H9 (cell line): Measurements from ENCODE around the gene THRB. TPM values are rescaled to one million over a fixed set of nuclear protein-coding genes. Genes with fewer than 3 reads are reported as not detected.

Experiments used
- DNase-seq: peaks from one replicate; pipeline ENCODE4 v3.0.0-alpha.2; 2017
- H2AFZ ChIP-seq: one replicate; pipeline ENCODE4 v1.6.1; 2013; ENCODE audit warnings: mild to moderate bottlenecking, low read length, control low read depth, moderate library complexity
- H2AK5ac ChIP-seq: 2 replicates; pipeline ENCODE4 v1.6.1; 2013; ENCODE audit warnings: low read length, control low read depth, mixed read lengths; ENCODE audit not compliant: insufficient read length
- H2BK120ac ChIP-seq: one replicate; pipeline ENCODE4 v1.6.1; 2013; ENCODE audit warnings: low read depth, mild to moderate bottlenecking, low read length, control low read depth, inconsistent platforms; ENCODE audit not compliant: poor library complexity, severe bottlenecking
- H2BK12ac ChIP-seq: 2 replicates; pipeline ENCODE4 v1.6.1; 2013; ENCODE audit warnings: low read length, control low read depth, mixed read lengths, low read depth; ENCODE audit not compliant: insufficient read length
- H2BK15ac ChIP-seq: 2 replicates; pipeline ENCODE4 v1.6.1; 2013; ENCODE audit warnings: low read depth, low read length, control low read depth
- H2BK20ac ChIP-seq: one replicate; pipeline ENCODE4 v1.6.1; 2013; ENCODE audit warnings: low read depth, mild to moderate bottlenecking, low read length, control low read depth, inconsistent platforms; ENCODE audit not compliant: poor library complexity, severe bottlenecking
- H2BK5ac ChIP-seq: 2 replicates; pipeline ENCODE4 v1.6.1; 2013; ENCODE audit warnings: low read length, control low read depth, mixed read lengths; ENCODE audit not compliant: insufficient read length
- H3K14ac ChIP-seq: 2 replicates; pipeline ENCODE4 v1.6.1; 2013; ENCODE audit warnings: low read length, control low read depth; ENCODE audit not compliant: insufficient read depth
- H3K18ac ChIP-seq: 2 replicates; pipeline ENCODE4 v1.6.1; 2013; ENCODE audit warnings: low read depth, mild to moderate bottlenecking, mixed read lengths, low read length, control low read depth; ENCODE audit not compliant: insufficient read length
- H3K23ac ChIP-seq: 2 replicates; pipeline ENCODE4 v1.6.1; 2013; ENCODE audit warnings: low read length, control low read depth, mixed read lengths, low read depth; ENCODE audit not compliant: insufficient read length
- H3K23me2 ChIP-seq: 2 replicates; pipeline ENCODE4 v1.6.1; 2013; ENCODE audit warnings: low read depth, mild to moderate bottlenecking, mixed read lengths, low read length, control low read depth; ENCODE audit not compliant: insufficient read length, poor library complexity, severe bottlenecking
- H3K27ac ChIP-seq: 2 replicates; pipeline ENCODE4 v1.5.1; 2013; ENCODE audit warnings: low read length, control low read depth, mixed read lengths, low read depth; ENCODE audit not compliant: insufficient read length
- H3K27me3 ChIP-seq: 2 replicates; pipeline ENCODE4 v1.6.1; 2013; ENCODE audit warnings: low read length, control low read depth, inconsistent platforms; ENCODE audit not compliant: insufficient read depth
- H3K4ac ChIP-seq: 2 replicates; pipeline ENCODE4 v1.6.1; 2013; ENCODE audit warnings: low read depth, mild to moderate bottlenecking, control low read depth, inconsistent platforms, low read length, moderate library complexity
- H3K4me1 ChIP-seq: 2 replicates; pipeline ENCODE4 v1.6.1; 2013; ENCODE audit warnings: low read length, control low read depth, inconsistent platforms; ENCODE audit not compliant: insufficient read depth
- H3K4me2 ChIP-seq: 2 replicates; pipeline ENCODE4 v1.6.1; 2013; ENCODE audit warnings: low read length, control low read depth, mixed read lengths; ENCODE audit not compliant: insufficient read length, insufficient read depth
- H3K56ac ChIP-seq: 2 replicates; pipeline ENCODE4 v1.6.1; 2013; ENCODE audit warnings: low read depth, mild to moderate bottlenecking, mixed read lengths, low read length, control low read depth; ENCODE audit not compliant: insufficient read length
- H3K79me1 ChIP-seq: 2 replicates; pipeline ENCODE4 v1.6.1; 2013; ENCODE audit warnings: low read depth, mild to moderate bottlenecking, moderate library complexity, low read length, control low read depth, inconsistent platforms; ENCODE audit not compliant: insufficient read depth, poor library complexity, severe bottlenecking
- H3K79me2 ChIP-seq: 2 replicates; pipeline ENCODE4 v1.6.1; 2013; ENCODE audit warnings: low read length, control low read depth, inconsistent platforms; ENCODE audit not compliant: insufficient read depth
- H3K9ac ChIP-seq: 2 replicates; pipeline ENCODE4 v1.6.1; 2013; ENCODE audit warnings: low read length, control low read depth, mixed read lengths; ENCODE audit not compliant: insufficient read length; ENCODE audit errors: extremely low read depth
- H3K9me3 ChIP-seq: one replicate; pipeline ENCODE4 v1.6.1; 2013; ENCODE audit warnings: low read depth, low read length, inconsistent platforms; ENCODE audit not compliant: control insufficient read depth
- H3T11ph ChIP-seq: one replicate; pipeline ENCODE4 v1.6.1; 2013; ENCODE audit warnings: mild to moderate bottlenecking, low read length, control low read depth, inconsistent platforms
- H4K20me1 ChIP-seq: one replicate; pipeline ENCODE4 v1.6.1; 2013; ENCODE audit not compliant: control insufficient read depth, insufficient read length, insufficient read depth
- H4K5ac ChIP-seq: 2 replicates; pipeline ENCODE4 v1.6.1; 2013; ENCODE audit warnings: low read depth, mild to moderate bottlenecking, mixed read lengths, low read length, control low read depth; ENCODE audit not compliant: insufficient read length
- H4K8ac ChIP-seq: replicated peaks from 2 replicates; pipeline ENCODE4 v1.6.1; 2013; ENCODE audit warnings: low read length, control low read depth, mixed read lengths, low read depth; ENCODE audit not compliant: insufficient read length
- H4K91ac ChIP-seq: 2 replicates; pipeline ENCODE4 v1.6.1; 2013; ENCODE audit warnings: low read depth, mild to moderate bottlenecking, moderate library complexity, mixed read lengths, low read length, control low read depth; ENCODE audit not compliant: insufficient read length
- H3K27ac Mint-ChIP-seq, 3 experiments: 2 replicates in 2 of 3; 3 replicates in 1 of 3; pipeline ENCODE4 v1.8.0; 2020 to 2021; ENCODE audit warnings: mixed read lengths in 3 of 3, mild to moderate bottlenecking in 1 of 3, moderate library complexity in 1 of 3
- H3K27me3 Mint-ChIP-seq: 2 replicates; pipeline ENCODE4 v1.8.0; 2021; ENCODE audit warnings: low read depth, mild to moderate bottlenecking, moderate library complexity, mixed read lengths
- H3K36me3 Mint-ChIP-seq, 3 experiments: 2 replicates in 2 of 3; 3 replicates in 1 of 3; pipeline ENCODE4 v1.8.0; 2020 to 2021; ENCODE audit warnings: low read depth in 3 of 3, mixed read lengths in 3 of 3; ENCODE audit not compliant: insufficient read depth in 1 of 3
- H3K4me1 Mint-ChIP-seq, 2 experiments: 2 replicates each; pipeline ENCODE4 v1.8.0; 2020; ENCODE audit warnings: mixed read lengths in 2 of 2
- H3K4me3 Mint-ChIP-seq, 2 experiments: 2 replicates in 1 of 2; 3 replicates in 1 of 2; pipeline ENCODE4 v1.8.0; 2020 to 2021; ENCODE audit warnings: mild to moderate bottlenecking in 2 of 2, mixed read lengths in 2 of 2, moderate library complexity in 1 of 2
- H3K9me3 Mint-ChIP-seq, 2 experiments: 2 replicates in 1 of 2; 3 replicates in 1 of 2; pipeline ENCODE4 v1.8.0; 2020; ENCODE audit warnings: mild to moderate bottlenecking in 2 of 2, mixed read lengths in 2 of 2, moderate library complexity in 1 of 2
- CTCF ChIP-seq: fragments of 200-600 bp; sonication (generic); conservative IDR thresholded peaks from 3 replicates; pipeline ENCODE4 v1.8.0; 2021; ENCODE audit warnings: antibody characterized with exemption, mild to moderate bottlenecking
- total RNA-seq: library from RNA; stranded (reverse); gene quantifications from 2 replicates; pipeline ENCODE4 v1.2.1, GENCODE V29; 2021

THRB gene
- total RNA-seq, 1 experiment from 2014 or later: 8.6 TPM

GRCh38 chr3:24196526-24196925, 298.1 kb downstream of the THRB start:
- H3K27me3 Mint-ChIP-seq: no peaks in the 10 kb centered on the region

More at GRCh38 chr3:24196526-24196925, 298.1 kb downstream of the THRB start:
- Histone ChIP-seq H2AFZ (no peak overlapping the region), H2BK12ac (no peak overlapping the region), H2BK20ac (no peak overlapping the region), H3T11ph (no peak overlapping the region), H3K23ac (no peak overlapping the region), H3K4me1 (no peaks in the 10 kb centered on the region), H3K4ac (no peak overlapping the region), H3K27ac (no peak overlapping the region), H3K56ac (no peak overlapping the region), H3K14ac (no peak overlapping the region), H2BK5ac (no peak overlapping the region), H3K9me3 (no peaks in the 10 kb centered on the region), H2BK15ac (no peak overlapping the region), H3K23me2 (no peaks in the 10 kb centered on the region), H3K4me2 (no peak overlapping the region), H4K20me1 (no peaks in the 10 kb centered on the region), H3K79me2 (no peaks in the 10 kb centered on the region), H3K18ac (no peak overlapping the region), H4K5ac (no peak overlapping the region), H2AK5ac (no peak overlapping the region), H4K91ac (no peak overlapping the region), H2BK120ac (no peak overlapping the region), H3K27me3 (no peaks in the 10 kb centered on the region), H3K9ac (no peak overlapping the region), H3K79me1 (no peaks in the 10 kb centered on the region), H4K8ac (no peak overlapping the region)
- DNase-seq: no peak
- Mint-ChIP-seq H3K36me3 (no peaks in the 10 kb centered on the region), H3K4me3 (no peak overlapping the region), H3K4me1 (peaks cover 0 to 2% of the 10 kb centered on the region in 2 experiments; a peak in 3 of 4 replicates), H3K27ac (no peak overlapping the region), H3K9me3 (no peaks in the 10 kb centered on the region)
- no peak for TF ChIP-seq CTCF
